ENCODE results near the gene NEK9.

NEK9 gene

GRCh38 chr14:75126679-75127473 lies at the start of gene NEK9:
Gene NEK9, minus strand, starts transcription at chr14:75127048. Its CDS starts 127 bp downstream, at chr14:75126921.
- TF ChIP-seq CTCF (conservative IDR thresholded peaks at IDR 0.05; ENCODE audit: low read length): no peak
- peak; percentile 83 for DNase-seq (ENCODE audit: low read depth)
- peak within 1 kb of the TSS; percentile 80 for H3K4me3 ChIP-seq (ENCODE audit: low read length)

GRCh38 chr14:75176142-75176820 lies 49.4 kb upstream of the NEK9 start, which contains the start of gene TMED10:
Gene TMED10, minus strand, starts transcription at chr14:75176612. Its CDS starts 33 bp downstream, at chr14:75176579.
- peak within 1 kb of the TSS; percentile 97 for H3K4me3 ChIP-seq (ENCODE audit: low read length)
- peak; percentile 87 for DNase-seq (ENCODE audit: low read depth)
- no peak for TF ChIP-seq CTCF (conservative IDR thresholded peaks at IDR 0.05; ENCODE audit: low read length)

GRCh38 chr14:75175677-75176141 lies 48.9 kb upstream of the NEK9 start:
- peak overlapping the region; percentile 97 for H3K4me3 ChIP-seq (ENCODE audit: low read length)
- no peak for DNase-seq (ENCODE audit: low read depth)
- no peak for TF ChIP-seq CTCF (conservative IDR thresholded peaks at IDR 0.05; ENCODE audit: low read length)

- no peak overlapping the region for H3K4me3 ChIP-seq (ENCODE audit: low read length)
- no peak for TF ChIP-seq CTCF (conservative IDR thresholded peaks at IDR 0.05; ENCODE audit: low read length)
- no peak for DNase-seq (ENCODE audit: low read depth)
Observed at GRCh38 chr14:75174066-75174465, 47.2 kb upstream of the NEK9 start.

GRCh38 chr14:75170772-75171171 lies 43.9 kb upstream of the NEK9 start:
- H3K4me3 ChIP-seq (ENCODE audit: low read length): no peak overlapping the region
- no peak for DNase-seq (ENCODE audit: low read depth)
- no peak for TF ChIP-seq CTCF (conservative IDR thresholded peaks at IDR 0.05; ENCODE audit: low read length)

- no peak for DNase-seq (ENCODE audit: low read depth)
- TF ChIP-seq CTCF (conservative IDR thresholded peaks at IDR 0.05; ENCODE audit: low read length): no peak
Observed at GRCh38 chr14:75168586-75169335, 41.9 kb upstream of the NEK9 start.

More at GRCh38 chr14:75168586-75169335, 41.9 kb upstream of the NEK9 start:
- H3K4me3 ChIP-seq (ENCODE audit: low read length): no peak overlapping the region

All from AG10803 (cell line).